SK-N-SH (cell line): Measurements from ENCODE around the gene PARP8. TPM values are rescaled to one million over a fixed set of nuclear protein-coding genes. Genes with fewer than 3 reads are reported as not detected.

Experiments used
- CTCF ChIA-PET: fragments of 300-600, 350-600 bp; formaldehyde crosslinking; extraction: SDS; loops from one replicate; lab custom pipeline; 2021; lab: Yijun Ruan, JAX
- POLR2A ChIA-PET: fragments of 350-600 bp; sonication (Branson Sonifier 250); formaldehyde crosslinking; extraction: SDS; loops from one replicate; lab custom pipeline; 2020; ENCODE audit warnings: antibody characterized with exemption, inconsistent platforms; lab: Yijun Ruan, JAX
- DNase-seq: peaks from one replicate; pipeline ENCODE4 v3.0.0; 2012
- H2AFZ ChIP-seq: fragments of 200-600 bp; sonication (generic); 2 replicates; pipeline ENCODE4 v1.8.1; 2016; ENCODE audit warnings: antibody characterized with exemption, mild to moderate bottlenecking, low read depth
- H3F3A ChIP-seq: fragments of 200-600 bp; sonication (generic); replicated peaks from 2 replicates; pipeline ENCODE3; 2016; ENCODE audit warnings: antibody characterized with exemption, mild to moderate bottlenecking; ENCODE audit not compliant: insufficient read depth
- H3K27ac ChIP-seq, 2 experiments: fragments of 200-500 bp in 1 of 2; fragments of 200-600 bp in 1 of 2; sonication (Bioruptor generic) in 1 of 2; sonication (generic), shearing (Covaris generic) in 1 of 2; 2 replicates each; pipeline versions ENCODE4 v1.5.1 to v1.6.1; 2014 to 2016; ENCODE audit warnings: low read depth in 2 of 2, inconsistent platforms in 1 of 2, low read length in 1 of 2, mild to moderate bottlenecking in 1 of 2, mixed read lengths in 1 of 2
- H3K27me3 ChIP-seq: fragments of 200-600 bp; sonication (generic), shearing (Covaris generic); 2 replicates; pipeline ENCODE4 v1.6.1; 2016; ENCODE audit warnings: mixed run types; ENCODE audit not compliant: insufficient read depth
- H3K36me3 ChIP-seq, 2 experiments: fragments of 200-500 bp in 1 of 2; fragments of 200-600 bp in 1 of 2; sonication (Bioruptor generic) in 1 of 2; sonication (generic) in 1 of 2; replicated peaks in 1 of 2; 2 replicates each; pipeline versions ENCODE3 to v1.5.1; 2014 to 2016; ENCODE audit warnings: low read length in 1 of 2, mild to moderate bottlenecking in 1 of 2; ENCODE audit not compliant: insufficient read depth in 2 of 2, control insufficient read depth in 1 of 2
- H3K4me1 ChIP-seq, 2 experiments: fragments of 200-500 bp in 1 of 2; fragments of 200-600 bp in 1 of 2; sonication (Bioruptor generic) in 1 of 2; sonication (generic), shearing (Covaris generic) in 1 of 2; 2 replicates each; pipeline versions ENCODE4 v1.5.1 to v1.6.1; 2014 to 2016; ENCODE audit warnings: low read depth in 1 of 2, low read length in 1 of 2, mixed run types in 1 of 2; ENCODE audit not compliant: insufficient read depth in 2 of 2, control insufficient read depth in 1 of 2
- H3K4me2 ChIP-seq: fragments of 200-600 bp; sonication (generic), shearing (Covaris generic); 2 replicates; pipeline ENCODE4 v1.6.1; 2017; ENCODE audit warnings: mixed run types
- H3K4me3 ChIP-seq, 2 experiments: fragments of 200-500 bp in 1 of 2; fragments of 200-600 bp in 1 of 2; sonication (Bioruptor generic) in 1 of 2; sonication (generic), shearing (Covaris generic) in 1 of 2; 2 replicates each; pipeline versions ENCODE4 v1.5.1 to v1.8.1; 2014 to 2016; ENCODE audit warnings: low read depth in 2 of 2, inconsistent platforms in 1 of 2, low read length in 1 of 2, mild to moderate bottlenecking in 1 of 2, mixed read lengths in 1 of 2, moderate library complexity in 1 of 2
- H3K79me2 ChIP-seq: fragments of 200-600 bp; sonication (generic); 2 replicates; pipeline ENCODE4 v1.8.1; 2017; ENCODE audit warnings: mild to moderate bottlenecking; ENCODE audit not compliant: insufficient read depth
- H3K9ac ChIP-seq: fragments of 200-600 bp; sonication (generic); 2 replicates; pipeline ENCODE4 v1.6.1; 2017; ENCODE audit warnings: mixed run types
- H3K9me2 ChIP-seq: fragments of 200-600 bp; sonication (generic); 2 replicates; pipeline ENCODE4 v1.6.1; 2017; ENCODE audit warnings: mixed run types
- H3K9me3 ChIP-seq: fragments of 200-600 bp; sonication (generic); 2 replicates; pipeline ENCODE4 v1.6.1; 2017; ENCODE audit warnings: mixed run types, mild to moderate bottlenecking, moderate library complexity
- H4K20me1 ChIP-seq: fragments of 200-600 bp; sonication (generic); 2 replicates; pipeline ENCODE4 v1.6.1; 2017; ENCODE audit warnings: mild to moderate bottlenecking, mixed run types; ENCODE audit not compliant: insufficient read depth
- CHD2 ChIP-seq: fragments of 150-350 bp; IDR thresholded peaks from 2 replicates; pipeline ENCODE4 v1.6.1; 2018; ENCODE audit warnings: low read length; ENCODE audit not compliant: partially characterized antibody
- ELF1 ChIP-seq: IDR thresholded peaks from 2 replicates; pipeline ENCODE4 v1.4.0; 2012
- EP300 ChIP-seq, 2 experiments: IDR thresholded peaks; 2 replicates each; pipeline versions ENCODE4 v1.4.0 to v1.6.1; 2012; ENCODE audit warnings: borderline replicate concordance in 1 of 2, low read depth in 1 of 2, low read length in 1 of 2
- FOSL2 ChIP-seq: IDR thresholded peaks from 2 replicates; pipeline ENCODE4 v1.4.0; 2012; ENCODE audit warnings: low read depth, mild to moderate bottlenecking, moderate library complexity, borderline replicate concordance
- FOXJ3 ChIP-seq: sonication (generic); formaldehyde crosslinking; IDR thresholded peaks from 2 replicates; pipeline ENCODE4 v1.5.1; 2020; ENCODE audit warnings: mild to moderate bottlenecking, missing genetic modification reagents
- GABPA ChIP-seq: IDR thresholded peaks from 2 replicates; pipeline ENCODE4 v1.4.0; 2012; ENCODE audit warnings: low read depth, mild to moderate bottlenecking
- GATA2 ChIP-seq: sonication (generic); formaldehyde crosslinking; IDR thresholded peaks from 2 replicates; pipeline ENCODE4 v1.5.0; 2020; ENCODE audit warnings: mild to moderate bottlenecking, missing genetic modification reagents
- RFX5 ChIP-seq: IDR thresholded peaks from 2 replicates; pipeline ENCODE4 v1.6.1; 2012; ENCODE audit warnings: mild to moderate bottlenecking, improper control_type of control experiment, low read length
- SIN3A ChIP-seq: IDR thresholded peaks from 2 replicates; pipeline ENCODE4 v1.6.1; 2012; ENCODE audit warnings: low read depth, mild to moderate bottlenecking, low read length, moderate library complexity, borderline replicate concordance
- TAF1 ChIP-seq: IDR thresholded peaks from 2 replicates; pipeline ENCODE4 v1.6.1; 2012; ENCODE audit warnings: low read depth, mild to moderate bottlenecking, low read length, moderate library complexity, borderline replicate concordance
- TCF12 ChIP-seq: IDR thresholded peaks from 2 replicates; pipeline ENCODE4 v1.4.0; 2012
- YY1 ChIP-seq: IDR thresholded peaks from 2 replicates; pipeline ENCODE4 v1.4.0; 2012; ENCODE audit warnings: low read depth, mild to moderate bottlenecking
- WGBS: methylation state at CpG from one replicate; pipeline ENCODE4 v1.1.6; 2017; ENCODE audit warnings: low lambda C conversion rate; 5-methylcytosine and 5-hydroxymethylcytosine counted together
- polyA plus RNA-seq, 3 experiments: library from polyadenylated mRNA; depleted of rRNA; stranded (reverse); fragments of >200 nt; gene quantifications; 2 replicates each; pipeline ENCODE4 v1.2.3, GENCODE V29; 2012
- TF ChIP-seq, protein P1 (sequence below): IDR thresholded peaks from 2 replicates; pipeline ENCODE4; 2012

The PARP8 gene
- polyA plus RNA-seq, 1 of the 3 experiments (the other 2 are of a cell fraction), result 6.2 TPM

GRCh38 chr5:50699737-50700136 lies 33.3 kb downstream of the PARP8 start:
- Histone ChIP-seq H3K27me3 (no peaks in the 10 kb centered on the region), H3K9ac (no peak overlapping the region), H3K4me1 (peaks cover 0 to 7% of the 10 kb centered on the region in 2 experiments; a peak in 1 of 4 replicates), H3K9me2 (no peaks in the 10 kb centered on the region), H3K9me3 (no peaks in the 10 kb centered on the region), H3K79me2 (no peaks in the 10 kb centered on the region), H3K4me3 (no peak overlapping the region), H3K27ac (no peak overlapping the region), H2AFZ (no peak overlapping the region), H3K4me2 (no peak overlapping the region), H3F3A (no peaks in the 10 kb centered on the region), H3K36me3 (no peaks in the 10 kb centered on the region), H4K20me1 (no peaks in the 10 kb centered on the region)
- ChIA-PET POLR2A (no interaction called here), CTCF (no interaction called here)
- DNase-seq, result no peak
- WGBS, result 56% methylated on average over 2 of the region's 2 CpGs
- TF ChIP-seq GABPA, result no peak
- TF ChIP-seq, protein P1, sequence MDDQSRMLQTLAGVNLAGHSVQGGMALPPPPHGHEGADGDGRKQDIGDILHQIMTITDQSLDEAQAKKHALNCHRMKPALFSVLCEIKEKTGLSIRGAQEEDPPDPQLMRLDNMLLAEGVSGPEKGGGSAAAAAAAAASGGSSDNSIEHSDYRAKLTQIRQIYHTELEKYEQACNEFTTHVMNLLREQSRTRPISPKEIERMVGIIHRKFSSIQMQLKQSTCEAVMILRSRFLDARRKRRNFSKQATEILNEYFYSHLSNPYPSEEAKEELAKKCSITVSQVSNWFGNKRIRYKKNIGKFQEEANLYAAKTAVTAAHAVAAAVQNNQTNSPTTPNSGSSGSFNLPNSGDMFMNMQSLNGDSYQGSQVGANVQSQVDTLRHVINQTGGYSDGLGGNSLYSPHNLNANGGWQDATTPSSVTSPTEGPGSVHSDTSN, result peak; percentile 63
- TF ChIP-seq ELF1, result no peak
- peak; percentile 17; the same call in 1 of the 2 replicates for TF ChIP-seq TCF12

DNA sequence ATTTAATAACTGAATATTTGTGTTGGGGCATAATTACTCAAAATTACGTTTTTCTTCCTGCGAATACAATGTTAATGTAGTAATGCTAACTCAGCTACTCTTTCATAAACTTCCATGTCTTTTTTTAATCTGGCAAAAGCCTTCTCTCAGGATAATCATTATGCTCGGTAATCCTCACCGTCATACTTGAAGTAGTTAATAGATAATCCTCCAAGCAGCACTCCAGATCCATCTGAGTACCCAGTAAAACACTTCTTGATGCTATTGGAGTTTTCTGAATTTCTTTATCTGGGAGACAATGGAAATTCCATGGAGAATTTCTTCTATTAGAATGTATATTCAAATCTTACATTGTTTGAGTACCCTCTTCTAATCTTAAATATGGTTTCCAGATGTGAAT lies 34.3 kb downstream of the PARP8 start:
- no peak for DNase-seq
- ChIA-PET CTCF (no interaction called here), POLR2A (no interaction called here)
- H3K79me2 ChIP-seq, result no peaks in the 10 kb centered on the region
- no peaks in the 10 kb centered on the region for H3K27me3 ChIP-seq
- no peak overlapping the region for H3K4me3 ChIP-seq
- TF ChIP-seq SIN3A, result no peak
- TF ChIP-seq RFX5, result no peak
- no peak for TF ChIP-seq TAF1
- TF ChIP-seq FOXJ3, result no peak
- TF ChIP-seq YY1, result no peak
- no peak for TF ChIP-seq ELF1
- no peak for TF ChIP-seq EP300 (IDR thresholded peaks at IDR 0.05; ENCODE audit: borderline replicate concordance in 1 of 2, low read depth in 1 of 2, low read length in 1 of 2)
- TF ChIP-seq GABPA, result no peak
- TF ChIP-seq TCF12, result no peak
- no peak for TF ChIP-seq GATA2 (CRISPR knock-in tag)
- TF ChIP-seq, protein P1, result no peak
- TF ChIP-seq FOSL2, result no peak
- no peak for TF ChIP-seq CHD2
- no peaks in the 10 kb centered on the region for H3K9me3 ChIP-seq
- H3K9me2 ChIP-seq, result no peaks in the 10 kb centered on the region
- peaks cover 0 to 7% of the 10 kb centered on the region in 2 experiments; a peak in 1 of 4 replicates for H3K4me1 ChIP-seq
- no peak overlapping the region for H3K9ac ChIP-seq
- 84% methylated on average over 4 of the region's 4 CpGs for whole genome bisulfite sequencing
- H2AFZ ChIP-seq, result no peak overlapping the region
- no peaks in the 10 kb centered on the region for H4K20me1 ChIP-seq
- no peak overlapping the region for H3K4me2 ChIP-seq
- H3F3A ChIP-seq, result no peaks in the 10 kb centered on the region
- H3K36me3 ChIP-seq, result no peaks in the 10 kb centered on the region
- H3K27ac ChIP-seq, result no peak overlapping the region
